H1 (cell line): Measurements from ENCODE around the gene MMP25. TPM values are rescaled to one million over a fixed set of nuclear protein-coding genes. Genes with fewer than 3 reads are reported as not detected.

Experiments used
- ASH2L ChIP-seq: fragments of 200-600, 300-600 bp; sonication (generic); IDR thresholded peaks from one replicate; pipeline ENCODE4 v1.7.1; 2017; ENCODE audit warnings: low read length
- CREB1 ChIP-seq: IDR thresholded peaks from 2 replicates; pipeline ENCODE4 v1.6.1; 2012; ENCODE audit warnings: inconsistent platforms
- GABPA ChIP-seq: IDR thresholded peaks from 2 replicates; pipeline ENCODE4 v1.6.1; 2011; ENCODE audit warnings: mild to moderate bottlenecking, low read length, moderate library complexity, borderline replicate concordance; ENCODE audit not compliant: insufficient read depth
- HDAC6 ChIP-seq: IDR thresholded peaks from one replicate; pipeline ENCODE4 v1.7.1; 2012; ENCODE audit warnings: low read depth, mild to moderate bottlenecking, inconsistent platforms, low read length, moderate library complexity
- JUND ChIP-seq: IDR thresholded peaks from 2 replicates; pipeline ENCODE4 v1.6.1; 2011; ENCODE audit warnings: mild to moderate bottlenecking, improper control_type of control experiment, low read length
- KDM1A ChIP-seq: fragments of 200-600, 300-600 bp; sonication (generic); IDR thresholded peaks from 2 replicates; pipeline ENCODE4 v1.7.1; 2016; ENCODE audit warnings: mild to moderate bottlenecking, low read length, borderline replicate concordance
- MAX ChIP-seq: IDR thresholded peaks from 2 replicates; pipeline ENCODE4 v1.6.1; 2012; ENCODE audit warnings: inconsistent platforms
- PHF8 ChIP-seq: fragments of 200-600 bp; sonication (generic); conservative IDR thresholded peaks from 2 replicates; pipeline ENCODE4 v1.7.1; 2012; ENCODE audit warnings: low read depth, mild to moderate bottlenecking, inconsistent platforms, low read length, moderate library complexity
- POLR2AphosphoS5 ChIP-seq: IDR thresholded peaks from 2 replicates; pipeline ENCODE4 v1.6.1; 2011; ENCODE audit warnings: low read depth, low read length
- RAD21 ChIP-seq, 2 experiments: IDR thresholded peaks in 1 of 2; conservative IDR thresholded peaks in 1 of 2; 2 replicates each; pipeline ENCODE4 v1.6.1; 2011; ENCODE audit warnings: low read depth in 2 of 2, low read length in 2 of 2, improper control_type of control experiment in 1 of 2, inconsistent platforms in 1 of 2, mild to moderate bottlenecking in 1 of 2, moderate library complexity in 1 of 2
- SUZ12 ChIP-seq: fragments of 200-600 bp; sonication (generic); IDR thresholded peaks from 2 replicates; pipeline ENCODE4 v1.6.1; 2012; ENCODE audit warnings: mild to moderate bottlenecking, inconsistent platforms, low read length, moderate library complexity, mixed read lengths
- TEAD4 ChIP-seq: IDR thresholded peaks from 2 replicates; pipeline ENCODE4 v1.6.1; 2012; ENCODE audit warnings: low read depth, low read length, inconsistent platforms, mixed read lengths
- YY1 ChIP-seq: IDR thresholded peaks from 2 replicates; pipeline ENCODE4 v1.6.1; 2011; ENCODE audit warnings: low read depth, mild to moderate bottlenecking, low read length
- polyA plus RNA-seq, 7 experiments: library from polyadenylated mRNA; depleted of rRNA in 3 of 7; stranded (reverse) in 5 of 7; unstranded in 2 of 7; fragments of >200 nt in 5 of 7; fragments of 200-250 nt in 2 of 7; gene quantifications; 1 replicate in 5 of 7; 2 replicates in 1 of 7; 4 replicates in 1 of 7; pipeline versions ENCODE4 v1.2.1 to v1.2.3, GENCODE V29; 2011 to 2013; ENCODE audit warnings: missing spikeins in 2 of 7, mixed read lengths in 2 of 7
- total RNA-seq: library from RNA; stranded (reverse); fragmentation: NEBNext Ultra II Directional; extraction: Animal tissue kit (Norgen Biotek cat#: 25700); gene quantifications from 2 replicates; pipeline ENCODE4 v1.2.1, GENCODE V29; 2021

The MMP25 gene
- total and polyA plus RNA-seq, 2 of the 8 experiments (the other 6 are each of a cell fraction or from before 2014, with no cell fraction given) = 7.7 to 26.7 TPM

DNA sequence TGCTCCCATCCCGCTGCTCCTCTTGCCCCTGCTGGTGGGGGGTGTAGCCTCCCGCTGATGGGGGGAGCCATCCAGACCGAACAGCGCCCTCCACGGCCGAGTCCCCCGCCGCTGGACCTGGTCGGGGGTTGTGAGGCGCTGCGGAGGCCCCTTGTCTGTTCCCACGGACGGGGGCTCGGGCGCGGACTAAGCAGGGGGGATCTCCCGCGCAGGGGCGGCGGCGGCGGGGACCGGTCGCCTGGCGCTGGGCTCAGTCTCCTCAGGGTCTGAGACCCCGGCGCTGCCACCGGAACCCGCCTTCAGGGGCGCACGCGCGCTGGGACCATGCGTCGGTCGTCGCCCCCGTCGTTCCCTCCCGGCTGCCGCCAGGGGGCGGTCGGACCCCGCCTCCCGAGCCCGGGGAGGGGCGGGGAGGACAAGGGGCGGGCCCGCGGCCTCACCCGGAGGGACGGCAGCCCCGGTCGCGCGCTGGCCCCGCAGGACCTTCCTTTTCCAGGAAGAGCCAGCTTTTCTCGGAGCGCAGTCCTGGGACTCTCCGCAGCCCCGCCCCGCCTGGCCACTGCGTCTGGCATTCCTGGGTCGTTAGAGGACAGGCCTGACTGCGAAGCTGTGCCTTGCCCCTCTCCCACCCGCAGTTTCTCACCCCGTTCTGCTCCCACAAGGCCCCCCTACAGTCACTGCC, 12.8 kb downstream of the MMP25 start (continued):
- TF ChIP-seq TEAD4 (peak; percentile 68), SUZ12 (no peak), ASH2L (no peak), KDM1A (no peak), GABPA (peak; percentile 71; the same call in 1 of the 2 replicates), CREB1 (peak; percentile 62; the same call in 1 of the 2 replicates), HDAC6 (no peak), PHF8 (peak; percentile 48), RAD21 (IDR thresholded peaks at IDR 0.05 in 1 of 2, conservative IDR thresholded peaks at IDR 0.05 in 1 of 2; ENCODE audit: low read depth in 2 of 2, low read length in 2 of 2) (peak; percentile 81 to 95), YY1 (0 out of 2 replicates have a peak, but pooled peaks have one; percentile 42), JUND (no peak), MAX (peak; percentile 83), POLR2AphosphoS5 (no peak)
